Body of pancreas (tissue), 4 donors: Measurements from ENCODE around the gene EIF3K. TPM values are rescaled to one million over a fixed set of nuclear protein-coding genes. Genes with fewer than 3 reads are reported as not detected.

Experiments used
- ATAC-seq: fragments of 150-250 bp; one replicate; pipeline ENCODE4 v1.9.1; 2016
- DNase-seq, 4 donors: peaks; one replicate each; pipeline ENCODE4 v3.0.0-alpha.2; 2019
- H3K27ac ChIP-seq, 4 donors: fragments of 200-600 bp; sonication (generic); 1 replicate in 3 of 4; 2 replicates in 1 of 4; pipeline versions ENCODE4 v1.5.1 to v1.6.1; 2016 to 2019; ENCODE audit warnings: mild to moderate bottlenecking in 1 of 4, mixed read lengths in 1 of 4, moderate library complexity in 1 of 4
- H3K27me3 ChIP-seq, 2 donors: fragments of 200-600 bp; sonication (generic); one replicate each; pipeline ENCODE4 v1.6.0; 2016; ENCODE audit warnings: mild to moderate bottlenecking in 1 of 2
- H3K36me3 ChIP-seq, 2 donors: fragments of 200-600 bp; sonication (generic); replicated peaks in 1 of 2; 2 replicates each; pipeline ENCODE4 v1.5.1; 2016; ENCODE audit warnings: low read depth in 2 of 2; ENCODE audit not compliant: insufficient read depth in 1 of 2
- H3K4me1 ChIP-seq: fragments of 200-600 bp; sonication (generic); one replicate; pipeline ENCODE4 v1.6.0; 2016
- H3K4me3 ChIP-seq, 2 donors: fragments of 200-600 bp; sonication (generic); 1 replicate in 1 of 2; 2 replicates in 1 of 2; pipeline ENCODE4 v1.5.1; 2016 to 2019
- H3K9me3 ChIP-seq, 3 donors: fragments of 200-600 bp; sonication (generic); 1 replicate in 2 of 3; 2 replicates in 1 of 3; pipeline ENCODE4 v1.5.1; 2016
- POLR2A ChIP-seq, 3 donors: fragments of 450-650 bp; IDR thresholded peaks; one replicate each; pipeline ENCODE4 v1.6.1; 2016; ENCODE audit warnings: antibody characterized with exemption in 3 of 3, mild to moderate bottlenecking in 2 of 3
- WGBS, 2 donors: methylation state at CpG; one replicate each; pipeline ENCODE4 v1.1.5; 2017; 5-methylcytosine and 5-hydroxymethylcytosine counted together
- intact Hi-C: fragments of 100-400 bp; cut with DNase I; formaldehyde crosslinking; loops from one replicate; pipeline ENCODE4 v1.15.1; 2023
- total RNA-seq, 2 donors: library from RNA; depleted of rRNA; stranded (reverse); fragments of >200 nt; gene quantifications; one replicate each; pipeline ENCODE4 v1.1.0, GENCODE V29; 2016
- TF ChIP-seq, protein P1 (sequence below), 7 experiments: fragments of 450-650 bp in 4 of 7; fragments of 200-600 bp in 3 of 7; sonication (generic) in 3 of 7; IDR thresholded peaks; one replicate each; pipeline ENCODE4 v1.5.1; 2016 to 2019; ENCODE audit warnings: antibody characterized with exemption in 7 of 7

The EIF3K gene
- total RNA-seq, 2 donors from 2014 or later, result 108 to 169 TPM

DNA sequence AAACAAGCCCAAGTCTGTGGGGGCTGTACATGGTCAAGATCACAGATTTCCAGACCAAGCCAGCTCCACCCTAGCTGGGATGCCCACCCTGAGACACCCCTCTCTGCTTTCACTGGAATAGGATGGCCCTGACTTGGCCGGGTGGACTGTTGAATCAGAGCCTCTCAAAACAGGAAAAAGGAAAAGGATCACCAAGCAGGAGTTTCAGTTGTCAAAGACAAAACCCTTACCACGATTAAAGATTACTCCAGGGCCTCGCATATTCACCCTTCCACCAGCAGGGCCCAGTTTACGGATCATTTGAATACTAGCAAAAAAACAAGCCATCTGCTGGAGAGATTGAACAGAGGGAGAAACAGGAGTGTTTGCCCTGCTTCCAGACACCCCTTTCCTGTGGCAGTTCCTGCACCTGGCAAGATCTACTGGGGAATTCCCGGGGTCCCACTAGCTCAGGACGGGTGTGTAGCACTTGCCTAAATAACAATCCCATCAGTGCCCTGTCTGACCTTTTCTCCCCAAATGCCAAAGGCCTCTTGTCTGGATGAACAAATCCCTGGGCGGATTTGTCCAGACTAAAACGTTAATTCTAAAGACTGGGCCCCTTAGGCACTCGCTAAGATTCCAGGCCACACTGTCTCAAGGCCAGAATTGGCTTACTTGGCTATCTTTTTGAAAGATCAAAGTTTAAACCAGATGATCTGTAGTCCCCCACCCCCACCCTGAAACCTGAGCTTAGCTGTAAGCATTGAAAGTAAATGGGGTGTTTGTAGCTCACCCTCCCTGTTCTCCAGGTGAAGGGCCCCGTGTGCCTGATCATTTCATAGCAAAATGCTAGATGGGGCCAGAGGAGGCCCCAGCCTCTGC lies 66.9 kb downstream of the EIF3K start:
- WGBS, 2 donors, result 16% methylated on average over 10 of the region's 10 CpGs
- no peak for TF ChIP-seq POLR2A (IDR thresholded peaks at IDR 0.05)
- TF ChIP-seq, protein P1, sequence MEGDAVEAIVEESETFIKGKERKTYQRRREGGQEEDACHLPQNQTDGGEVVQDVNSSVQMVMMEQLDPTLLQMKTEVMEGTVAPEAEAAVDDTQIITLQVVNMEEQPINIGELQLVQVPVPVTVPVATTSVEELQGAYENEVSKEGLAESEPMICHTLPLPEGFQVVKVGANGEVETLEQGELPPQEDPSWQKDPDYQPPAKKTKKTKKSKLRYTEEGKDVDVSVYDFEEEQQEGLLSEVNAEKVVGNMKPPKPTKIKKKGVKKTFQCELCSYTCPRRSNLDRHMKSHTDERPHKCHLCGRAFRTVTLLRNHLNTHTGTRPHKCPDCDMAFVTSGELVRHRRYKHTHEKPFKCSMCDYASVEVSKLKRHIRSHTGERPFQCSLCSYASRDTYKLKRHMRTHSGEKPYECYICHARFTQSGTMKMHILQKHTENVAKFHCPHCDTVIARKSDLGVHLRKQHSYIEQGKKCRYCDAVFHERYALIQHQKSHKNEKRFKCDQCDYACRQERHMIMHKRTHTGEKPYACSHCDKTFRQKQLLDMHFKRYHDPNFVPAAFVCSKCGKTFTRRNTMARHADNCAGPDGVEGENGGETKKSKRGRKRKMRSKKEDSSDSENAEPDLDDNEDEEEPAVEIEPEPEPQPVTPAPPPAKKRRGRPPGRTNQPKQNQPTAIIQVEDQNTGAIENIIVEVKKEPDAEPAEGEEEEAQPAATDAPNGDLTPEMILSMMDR (IDR thresholded peaks at IDR 0.05), result peak in 6 of 7 experiments; percentile 35 to 79 (median 65)
- intact Hi-C loops, result no loop called here
- DNase-seq (peak in 3 of 4 donors; percentile 44 to 51 (median 51)), ATAC-seq (no peak)
- peak overlapping the region; percentile 93 to 99 (median 98) for H3K27ac ChIP-seq
- no peaks in the 10 kb centered on the region for H3K9me3 ChIP-seq
- H3K4me1 ChIP-seq, result peaks cover 91% of the 10 kb centered on the region
- no peaks in the 10 kb centered on the region for H3K27me3 ChIP-seq
- H3K36me3 ChIP-seq, result no peaks in the 10 kb centered on the region
- H3K4me3 ChIP-seq, result no peak overlapping the region

DNA sequence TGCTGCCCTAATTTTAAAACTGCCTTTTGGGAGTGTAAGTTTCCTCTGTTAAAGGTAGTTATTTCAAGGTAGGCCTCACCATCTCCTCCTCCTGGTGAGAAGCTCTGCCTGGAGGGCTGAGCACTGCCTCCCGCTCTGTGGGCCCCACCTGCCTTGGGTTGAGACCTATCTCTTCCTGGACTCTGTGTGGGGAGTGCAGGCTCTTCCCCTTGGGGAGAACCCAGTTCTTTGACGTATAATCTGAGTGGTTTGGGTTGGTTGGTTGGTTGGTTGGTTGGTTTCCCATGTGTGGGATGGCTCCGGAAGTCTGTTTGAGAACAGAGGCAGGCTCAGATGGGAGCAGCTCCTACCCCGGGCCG lies 67.5 kb downstream of the EIF3K start:
- DNase-seq, result no peak
- Histone ChIP-seq H3K27ac (peak overlapping the region; percentile 93 to 99 (median 98)), H3K4me3 (no peak overlapping the region)

More for the DNA sequence above, 67.5 kb downstream of the EIF3K start:
- Histone ChIP-seq H3K9me3 (no peaks in the 10 kb centered on the region), H3K27me3 (no peaks in the 10 kb centered on the region), H3K4me1 (peaks cover 90% of the 10 kb centered on the region), H3K36me3 (no peaks in the 10 kb centered on the region)
- no peak for TF ChIP-seq POLR2A (IDR thresholded peaks at IDR 0.05)
- TF ChIP-seq, protein P1 (IDR thresholded peaks at IDR 0.05), result peak in 1 of 7 experiments; percentile 3
- intact Hi-C loops, result no loop called here
- WGBS, 2 donors, result 75 to 92% methylated on average over 4 to 5 of the region's 5 CpGs
- no peak for ATAC-seq

Other genes with a start within 250 kb of the EIF3K start
- 10 to 100 TPM; 49.4 to 68.7 TPM for gene PSMD8, start 244.6 kb upstream of the EIF3K start, total RNA-seq
- under 1 TPM in 1 of 2 donors, not detected in 1; 0.78 TPM for gene GGN, start 231.2 kb upstream of the EIF3K start, total RNA-seq
- under 1 TPM; under 0.01 to 0.52 TPM for gene SPRED3, start 230.5 kb upstream of the EIF3K start, total RNA-seq
- gene FAM98C, start 216.1 kb upstream of the EIF3K start, total RNA-seq, result 10 to 100 TPM; 24.9 to 51.4 TPM
- gene RASGRP4, start 193.0 kb upstream of the EIF3K start, total RNA-seq, result 1 to 10 TPM; 1.6 to 4.6 TPM
- 1 to 10 TPM in 1 of 2 donors, under 1 TPM in 1; 0.33 to 1.0 TPM for gene RYR1, start 185.5 kb upstream of the EIF3K start, total RNA-seq
- 1 to 10 TPM; 2.0 to 2.9 TPM for gene MAP4K1, start 1.2 kb upstream of the EIF3K start, total RNA-seq
- gene ACTN4, start 28.5 kb downstream of the EIF3K start, total RNA-seq, result 100 to 1,000 TPM; 143 to 148 TPM
- 10 to 100 TPM in 1 of 2 donors, 1 to 10 TPM in 1; 9.9 to 11.4 TPM for gene CAPN12, start 125.3 kb downstream of the EIF3K start, total RNA-seq
- not detected for gene LGALS7, start 154.3 kb downstream of the EIF3K start, total RNA-seq
- gene LGALS7B, start 170.0 kb downstream of the EIF3K start, total RNA-seq, result not detected
- 100 to 1,000 TPM in 1 of 2 donors, 10 to 100 TPM in 1; 54.1 to 153 TPM for gene LGALS4, start 193.8 kb downstream of the EIF3K start, total RNA-seq
- 10 to 100 TPM; 87.4 to 93.3 TPM for gene ECH1, start 212.6 kb downstream of the EIF3K start, total RNA-seq
- gene HNRNPL, start 230.8 kb downstream of the EIF3K start, total RNA-seq, result 100 to 1,000 TPM in 1 of 2 donors, 10 to 100 TPM in 1; 80.4 to 139 TPM